ENCODE measurements around the gene KPNA3. TPM values are rescaled to one million over a fixed set of nuclear protein-coding genes. Genes with fewer than 3 reads are reported as not detected.

The KPNA3 gene
- polyA plus RNA-seq, 1 experiment = 50.7 TPM

DNA sequence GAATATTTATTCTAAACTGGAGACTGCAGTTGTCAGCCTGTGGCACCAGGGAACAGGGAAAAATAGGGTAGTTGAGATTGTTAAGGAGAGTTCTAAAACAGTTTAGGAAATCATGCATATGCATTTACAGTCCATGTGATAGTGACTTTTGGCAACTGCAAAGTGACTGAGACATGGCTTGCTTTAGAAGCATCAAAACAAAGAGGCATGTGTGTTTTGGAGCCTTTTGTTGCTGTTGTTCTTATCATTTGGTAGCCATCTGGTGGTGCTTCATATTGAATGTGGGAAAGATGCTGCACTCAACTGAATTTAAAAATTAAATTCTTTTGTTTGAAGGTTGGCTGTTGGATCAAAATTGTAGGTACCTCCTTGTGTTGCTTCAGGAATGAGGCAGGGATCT lies 91.0 kb downstream of the KPNA3 start:
- TF ChIP-seq CTCF (IDR thresholded peaks at IDR 0.05; ENCODE audit: low read depth, low read length) = no peak
- no peak for DNase-seq (ENCODE audit: low read depth, low spot score)
- Histone ChIP-seq H3K4me3 (ENCODE audit: low read depth, low read length) (no peak overlapping the region), H3K9me3 (ENCODE audit: control insufficient read depth, insufficient read depth, low read length) (no peaks in the 10 kb centered on the region), H3K27me3 (ENCODE audit: control insufficient read depth, insufficient read depth, low read length) (no peaks in the 10 kb centered on the region), H3K27ac (ENCODE audit: low read depth, low read length) (no peak overlapping the region)
- ChIA-PET CTCF (no interaction called here), POLR2A (no interaction called here)

DNA sequence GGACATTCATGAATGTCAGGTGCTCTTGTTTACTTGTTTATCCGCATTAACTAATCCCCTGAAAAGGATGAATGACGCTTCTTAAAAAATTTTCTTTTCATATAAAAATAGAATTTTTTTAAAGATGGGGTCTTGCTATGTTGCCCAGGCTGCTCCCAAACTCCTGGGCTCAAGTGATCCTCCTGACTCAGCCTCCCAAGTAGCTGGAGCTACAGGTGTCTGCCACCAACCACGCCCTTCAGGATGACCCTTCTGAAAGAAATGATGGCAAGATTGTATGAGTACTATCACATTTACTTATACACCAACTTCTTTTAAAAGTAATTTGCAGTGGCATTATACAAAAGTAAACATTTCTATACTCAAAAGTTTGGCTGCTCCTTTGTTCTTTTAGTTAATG lies 95.0 kb downstream of the KPNA3 start:
- Histone ChIP-seq H3K4me3 (ENCODE audit: low read depth, low read length) (no peak overlapping the region), H3K27me3 (ENCODE audit: control insufficient read depth, insufficient read depth, low read length) (no peaks in the 10 kb centered on the region), H3K9me3 (ENCODE audit: control insufficient read depth, insufficient read depth, low read length) (no peaks in the 10 kb centered on the region), H3K27ac (ENCODE audit: low read depth, low read length) (no peak overlapping the region)
- ChIA-PET POLR2A (no interaction called here), CTCF (no interaction called here)
- TF ChIP-seq CTCF (IDR thresholded peaks at IDR 0.05; ENCODE audit: low read depth, low read length) = no peak
- no peak for DNase-seq (ENCODE audit: low read depth, low spot score)

DNA sequence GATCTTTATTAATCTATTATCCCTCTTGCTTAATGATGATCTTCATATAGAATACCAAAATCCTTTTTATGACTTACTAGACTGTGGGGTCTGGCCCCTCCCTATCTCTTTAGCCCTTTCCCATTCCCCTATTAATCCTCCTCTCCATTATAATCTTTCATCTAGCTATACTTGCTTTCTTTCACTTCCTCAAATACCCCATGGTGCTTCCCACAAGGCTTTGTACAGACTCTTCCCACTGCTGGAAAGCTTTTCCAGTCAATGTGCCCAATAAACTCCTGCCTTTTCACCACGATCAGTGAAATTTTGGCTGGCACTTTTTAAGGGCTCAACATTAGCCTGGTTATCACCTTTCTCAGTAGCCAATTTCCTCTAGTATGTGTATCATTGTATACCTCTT lies 98.0 kb downstream of the KPNA3 start:
- H3K27me3 ChIP-seq (ENCODE audit: control insufficient read depth, insufficient read depth, low read length) = no peaks in the 10 kb centered on the region
- no peak overlapping the region for H3K4me3 ChIP-seq (ENCODE audit: low read depth, low read length)
- DNase-seq (ENCODE audit: low read depth, low spot score) = no peak
- POLR2A ChIA-PET = no interaction called here
- CTCF ChIA-PET = no interaction called here
- no peak for TF ChIP-seq CTCF (IDR thresholded peaks at IDR 0.05; ENCODE audit: low read depth, low read length)
- no peak overlapping the region for H3K27ac ChIP-seq (ENCODE audit: low read depth, low read length)
- no peaks in the 10 kb centered on the region for H3K9me3 ChIP-seq (ENCODE audit: control insufficient read depth, insufficient read depth, low read length)

DNA sequence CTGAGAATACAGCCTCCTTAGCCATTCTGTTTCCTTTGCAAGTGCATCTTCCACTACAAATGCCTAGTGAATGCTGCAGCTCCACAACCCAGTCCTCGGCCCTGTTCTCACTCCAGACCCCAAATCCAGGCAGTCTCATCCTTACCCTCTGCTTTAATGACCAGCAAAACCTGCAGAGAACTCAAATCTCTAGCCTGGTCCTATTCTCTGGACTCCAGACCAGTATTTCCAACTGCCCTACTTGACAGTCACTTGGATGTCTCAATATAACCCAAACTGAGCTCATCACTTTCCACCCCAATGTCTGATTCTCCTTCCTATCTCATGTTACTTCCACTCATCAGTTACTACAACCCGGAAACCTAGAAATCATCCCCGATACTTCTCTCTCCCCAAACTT lies 98.6 kb downstream of the KPNA3 start:
- CTCF ChIA-PET = no interaction called here
- POLR2A ChIA-PET = no interaction called here
- no peaks in the 10 kb centered on the region for H3K9me3 ChIP-seq (ENCODE audit: control insufficient read depth, insufficient read depth, low read length)
- TF ChIP-seq CTCF (IDR thresholded peaks at IDR 0.05; ENCODE audit: low read depth, low read length) = no peak
- H3K4me3 ChIP-seq (ENCODE audit: low read depth, low read length) = no peak overlapping the region
- no peak for DNase-seq (ENCODE audit: low read depth, low spot score)
- no peaks in the 10 kb centered on the region for H3K27me3 ChIP-seq (ENCODE audit: control insufficient read depth, insufficient read depth, low read length)
- H3K27ac ChIP-seq (ENCODE audit: low read depth, low read length) = no peak overlapping the region

- Histone ChIP-seq H3K27ac (ENCODE audit: low read depth, low read length) (no peak overlapping the region), H3K27me3 (ENCODE audit: control insufficient read depth, insufficient read depth, low read length) (no peaks in the 10 kb centered on the region), H3K9me3 (ENCODE audit: control insufficient read depth, insufficient read depth, low read length) (no peaks in the 10 kb centered on the region), H3K4me3 (ENCODE audit: low read depth, low read length) (no peak overlapping the region)
- ChIA-PET POLR2A (interaction anchor here (0.6 kb wide), 1 partner anchor 1751 kb away, joined by 3 read pairs; no protein-coding TSS in a partner anchor), CTCF (no interaction called here)
- DNase-seq (ENCODE audit: low read depth, low spot score) = no peak
- TF ChIP-seq CTCF (IDR thresholded peaks at IDR 0.05; ENCODE audit: low read depth, low read length) = no peak
These were observed 99.2 kb downstream of the KPNA3 start for GRCh38 chr13:49693191-49693733.
